ENCODE results near the gene PLXNA3. TPM values are rescaled to one million over a fixed set of nuclear protein-coding genes. Genes with fewer than 3 reads are reported as not detected.

Gene PLXNA3
- total RNA-seq, result 49.0 TPM
- long read RNA-seq, partial matches to known transcripts, result 14 of 29 reads
- long read RNA-seq, other reads (novel, unspliced or antisense), result 15 of 29 reads

DNA sequence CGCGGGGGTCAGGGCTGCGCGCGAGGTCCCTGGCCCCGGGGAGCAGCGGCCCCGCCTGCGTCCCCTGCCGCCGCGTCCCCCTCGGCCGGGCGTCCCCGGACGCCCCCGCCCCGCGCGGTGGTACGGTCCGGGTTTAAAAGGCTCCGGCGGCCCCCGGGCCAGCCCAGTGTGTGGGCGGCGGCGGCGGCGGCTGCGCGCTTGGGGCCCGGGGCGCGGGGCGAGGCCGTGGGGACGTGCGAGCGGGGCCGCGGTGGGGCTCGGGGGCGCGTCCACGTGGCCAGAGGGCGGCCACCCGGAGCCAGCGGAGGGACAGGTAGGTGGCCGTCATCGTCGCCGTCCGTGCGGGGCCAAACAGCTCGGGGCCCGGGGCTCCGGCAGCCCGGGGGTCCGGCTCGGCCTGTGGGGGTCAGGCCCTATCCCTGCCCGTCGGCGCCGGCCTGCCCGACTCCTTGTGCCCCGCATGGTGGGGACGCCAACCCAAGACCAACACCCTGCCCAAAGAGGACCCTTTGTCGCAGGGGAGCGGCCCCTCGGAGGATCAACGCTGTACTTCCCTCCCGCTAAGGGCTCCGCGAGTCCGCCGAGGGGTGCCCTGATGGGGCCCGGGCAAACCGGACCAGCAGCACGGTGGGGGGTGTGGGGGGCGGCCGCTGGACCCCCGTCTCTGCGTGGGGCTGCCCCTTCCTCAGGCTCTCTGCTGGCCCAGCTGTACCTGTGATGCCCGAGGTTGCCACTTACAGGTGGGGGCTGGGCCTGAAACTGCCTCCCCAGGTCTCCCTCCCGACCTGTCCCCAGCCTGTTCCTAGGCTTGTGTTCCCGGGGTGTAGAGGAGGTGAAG is at the start of gene PLXNA3:
TSS of gene PLXNA3 (plus strand) at position 166 of the 838 bp plus-strand sequence. CDS start 1,903 bp downstream, outside the sequence.
- DNase-seq, result peak; percentile 78
- no peaks in the 10 kb centered on the region for H3K27me3 ChIP-seq
- H3K27ac ChIP-seq, result peak within 1 kb of the TSS; percentile 24
- H3K4me3 ChIP-seq, result peak within 1 kb of the TSS; percentile 64
- intact Hi-C loops (cut with DNase I), result no loop called here
- no peaks in the 10 kb centered on the region for H3K4me1 ChIP-seq
- peak; percentile 85 for ATAC-seq
- TF ChIP-seq, protein P1, sequence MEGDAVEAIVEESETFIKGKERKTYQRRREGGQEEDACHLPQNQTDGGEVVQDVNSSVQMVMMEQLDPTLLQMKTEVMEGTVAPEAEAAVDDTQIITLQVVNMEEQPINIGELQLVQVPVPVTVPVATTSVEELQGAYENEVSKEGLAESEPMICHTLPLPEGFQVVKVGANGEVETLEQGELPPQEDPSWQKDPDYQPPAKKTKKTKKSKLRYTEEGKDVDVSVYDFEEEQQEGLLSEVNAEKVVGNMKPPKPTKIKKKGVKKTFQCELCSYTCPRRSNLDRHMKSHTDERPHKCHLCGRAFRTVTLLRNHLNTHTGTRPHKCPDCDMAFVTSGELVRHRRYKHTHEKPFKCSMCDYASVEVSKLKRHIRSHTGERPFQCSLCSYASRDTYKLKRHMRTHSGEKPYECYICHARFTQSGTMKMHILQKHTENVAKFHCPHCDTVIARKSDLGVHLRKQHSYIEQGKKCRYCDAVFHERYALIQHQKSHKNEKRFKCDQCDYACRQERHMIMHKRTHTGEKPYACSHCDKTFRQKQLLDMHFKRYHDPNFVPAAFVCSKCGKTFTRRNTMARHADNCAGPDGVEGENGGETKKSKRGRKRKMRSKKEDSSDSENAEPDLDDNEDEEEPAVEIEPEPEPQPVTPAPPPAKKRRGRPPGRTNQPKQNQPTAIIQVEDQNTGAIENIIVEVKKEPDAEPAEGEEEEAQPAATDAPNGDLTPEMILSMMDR (IDR thresholded peaks at IDR 0.05), result no peak
- H3K36me3 ChIP-seq, result no peaks in the 10 kb centered on the region
- H3K9me3 ChIP-seq, result no peaks in the 10 kb centered on the region

DNA sequence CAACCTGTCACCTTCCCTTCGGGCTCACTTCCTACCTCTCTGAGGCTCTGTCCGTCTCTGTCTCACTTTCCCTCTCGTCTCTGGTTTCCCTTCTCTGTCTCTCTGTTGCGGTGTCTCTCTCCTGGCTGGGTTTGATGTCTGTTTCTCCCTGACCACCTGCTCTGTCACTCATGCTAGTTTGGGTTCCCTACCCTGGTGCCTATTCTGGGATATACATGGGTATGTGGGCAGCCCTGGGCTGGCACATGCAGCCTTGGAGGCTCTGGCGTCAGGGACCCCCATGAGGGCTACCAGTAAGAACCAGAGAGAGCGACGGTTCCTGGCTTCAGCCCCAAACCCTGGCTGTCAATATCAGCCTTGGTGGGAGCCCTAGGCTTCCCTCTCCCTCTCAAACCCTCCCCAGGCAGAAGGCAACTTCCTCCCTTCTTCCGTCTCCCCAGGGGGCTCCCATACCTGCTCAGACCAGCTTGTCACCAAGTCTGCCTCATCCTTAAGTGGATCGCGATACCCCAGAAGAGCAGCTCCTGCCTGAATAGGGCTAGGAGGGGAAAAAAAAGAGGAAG is 49.3 kb upstream of the PLXNA3 start:
- Histone ChIP-seq H3K9me3 (no peaks in the 10 kb centered on the region), H3K4me3 (peak overlapping the region; percentile 50), H3K36me3 (peaks cover 3% of the 10 kb centered on the region), H3K27ac (peak overlapping the region; percentile 76), H3K27me3 (no peaks in the 10 kb centered on the region), H3K4me1 (peaks cover 7% of the 10 kb centered on the region)
- intact Hi-C loops (cut with DNase I), result no loop called here
- no peak for DNase-seq
- no peak for ATAC-seq
- TF ChIP-seq, protein P1 (IDR thresholded peaks at IDR 0.05), result no peak

DNA sequence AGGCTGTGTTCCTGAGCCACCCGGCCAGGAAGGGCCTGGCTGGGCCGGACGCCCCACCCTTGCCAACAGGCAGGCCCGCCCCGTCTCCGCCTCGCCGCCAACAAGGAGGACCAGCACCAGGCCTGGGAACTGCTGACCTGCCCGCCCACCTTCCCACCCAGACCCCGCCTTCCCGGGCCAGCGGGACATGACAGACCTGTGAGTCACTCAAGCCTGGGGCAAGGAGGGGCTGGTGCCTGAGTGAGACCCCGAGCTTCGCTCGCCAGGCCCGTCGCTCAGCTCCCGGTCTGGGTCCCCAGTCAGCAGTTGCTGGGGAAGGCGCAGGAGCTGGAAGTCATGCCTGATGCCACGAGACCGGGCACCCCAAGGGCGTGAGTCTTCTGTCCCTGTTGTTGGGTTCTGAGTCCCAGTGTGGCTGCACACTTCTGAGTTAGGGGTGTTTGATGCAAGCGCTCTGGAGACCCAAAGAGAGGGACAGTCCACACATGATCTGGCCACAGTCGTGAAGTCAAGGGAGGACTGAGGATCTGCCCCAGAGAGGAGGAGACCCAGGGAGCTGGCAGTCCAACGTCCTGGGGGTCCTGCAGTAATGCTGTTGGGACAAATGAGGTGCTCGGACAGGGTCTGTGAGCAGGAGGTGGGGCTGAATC is 48.7 kb upstream of the PLXNA3 start, which contains the start of gene DNASE1L1:
TSS of gene DNASE1L1 (minus strand) at position 33 of the 650 bp plus-strand sequence. CDS start 3,686 bp downstream, outside the sequence.
- Histone ChIP-seq H3K27me3 (no peaks in the 10 kb centered on the region), H3K9me3 (no peaks in the 10 kb centered on the region), H3K4me1 (peaks cover 7% of the 10 kb centered on the region), H3K36me3 (peaks cover 6% of the 10 kb centered on the region), H3K4me3 (peak within 1 kb of the TSS; percentile 50), H3K27ac (peak within 1 kb of the TSS; percentile 76)
- DNase-seq (peak; percentile 92), ATAC-seq (peak; percentile 86)
- TF ChIP-seq, protein P1 (IDR thresholded peaks at IDR 0.05), result no peak
- intact Hi-C loops (cut with DNase I), result no loop called here

DNA sequence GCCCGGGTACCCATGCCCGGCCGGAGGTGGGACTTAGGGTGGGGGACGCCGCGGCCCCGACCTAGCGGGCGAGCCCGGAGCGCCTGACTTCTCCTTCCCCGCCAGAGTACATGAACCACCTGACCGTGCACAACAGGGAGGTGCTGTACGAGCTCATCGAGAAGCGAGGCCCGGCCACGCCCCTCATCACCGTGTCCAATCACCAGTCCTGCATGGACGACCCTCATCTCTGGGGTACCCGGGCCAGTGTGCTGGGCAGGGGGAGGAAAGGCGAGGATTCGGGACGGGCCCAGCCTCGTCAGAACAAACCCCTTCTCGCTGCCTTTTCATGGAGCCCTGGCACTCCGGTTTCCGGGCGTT is 46.1 kb upstream of the PLXNA3 start:
- H3K4me3 ChIP-seq, result peak overlapping the region; percentile 71
- H3K36me3 ChIP-seq, result peaks cover 6% of the 10 kb centered on the region
- H3K4me1 ChIP-seq, result peaks cover 7% of the 10 kb centered on the region
- peak overlapping the region; percentile 92 for H3K27ac ChIP-seq
- H3K9me3 ChIP-seq, result no peaks in the 10 kb centered on the region
- H3K27me3 ChIP-seq, result no peaks in the 10 kb centered on the region
- TF ChIP-seq, protein P1 (IDR thresholded peaks at IDR 0.05), result no peak
- intact Hi-C loops (cut with DNase I), result no loop called here
- peak; percentile 88 for DNase-seq
- peak; percentile 77 for ATAC-seq

DNA sequence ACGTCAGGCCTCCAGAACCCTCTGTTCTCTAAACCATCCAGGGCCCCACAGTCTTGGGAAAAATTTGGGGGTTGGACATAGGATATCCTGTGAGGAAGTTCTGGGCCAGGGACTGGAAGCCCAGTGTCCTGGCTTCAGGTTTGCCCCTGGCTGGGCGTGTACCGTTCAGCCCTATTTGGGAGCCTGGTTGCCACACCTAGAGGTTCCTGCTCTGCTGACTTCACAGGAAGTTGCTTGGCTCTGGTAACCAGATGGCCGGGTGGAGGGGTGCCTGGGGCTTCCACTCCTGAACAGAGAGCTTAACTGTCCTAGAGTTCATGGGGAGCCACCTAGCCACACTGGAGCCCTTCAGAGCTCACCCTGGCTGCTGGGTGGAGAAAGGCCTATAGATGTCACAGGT is 45.6 kb upstream of the PLXNA3 start:
- DNase-seq, result no peak
- Histone ChIP-seq H3K4me3 (peak overlapping the region; percentile 71), H3K9me3 (no peaks in the 10 kb centered on the region), H3K36me3 (peaks cover 6% of the 10 kb centered on the region), H3K27ac (peak overlapping the region; percentile 92), H3K27me3 (no peaks in the 10 kb centered on the region), H3K4me1 (peaks cover 7% of the 10 kb centered on the region)
- peak; percentile 21 for ATAC-seq
- TF ChIP-seq, protein P1 (IDR thresholded peaks at IDR 0.05), result no peak
- intact Hi-C loops (cut with DNase I), result no loop called here
